Endothelial cell (in vitro differentiated cells): ENCODE results near the gene LDB3. TPM values are rescaled to one million over a fixed set of nuclear protein-coding genes. Genes with fewer than 3 reads are reported as not detected.

Experiments used
- DNase-seq: peaks from one replicate; pipeline ENCODE4 v3.0.0; 2021; ENCODE audit warnings: low spot score
- H3K27ac Mint-ChIP-seq: one replicate; pipeline ENCODE4 v1.8.0; 2021; ENCODE audit warnings: mixed read lengths, inconsistent platforms; ENCODE audit not compliant: unreplicated experiment
- H3K27me3 Mint-ChIP-seq: one replicate; pipeline ENCODE4 v1.8.0; 2021; ENCODE audit warnings: mild to moderate bottlenecking, moderate library complexity, mixed read lengths, inconsistent platforms; ENCODE audit not compliant: unreplicated experiment
- H3K36me3 Mint-ChIP-seq: one replicate; pipeline ENCODE4 v1.8.0; 2021; ENCODE audit warnings: mild to moderate bottlenecking, low read depth, mixed read lengths, inconsistent platforms; ENCODE audit not compliant: unreplicated experiment
- H3K4me1 Mint-ChIP-seq: one replicate; pipeline ENCODE4 v1.8.0; 2021; ENCODE audit warnings: mild to moderate bottlenecking, mixed read lengths, inconsistent platforms; ENCODE audit not compliant: unreplicated experiment
- H3K4me3 Mint-ChIP-seq: one replicate; pipeline ENCODE4 v1.8.0; 2021; ENCODE audit warnings: mild to moderate bottlenecking, mixed read lengths, inconsistent platforms; ENCODE audit not compliant: unreplicated experiment
- H3K9me3 Mint-ChIP-seq: one replicate; pipeline ENCODE4 v1.8.0; 2021; ENCODE audit warnings: mixed read lengths, inconsistent platforms; ENCODE audit not compliant: unreplicated experiment
- CTCF ChIP-seq: fragments of 200-600 bp; sonication (generic); IDR thresholded peaks from one replicate; pipeline ENCODE4 v1.5.0; 2021; ENCODE audit warnings: antibody characterized with exemption; ENCODE audit not compliant: unreplicated experiment
- total RNA-seq: library from RNA; stranded (reverse); fragmentation: NEBNext Ultra II Directional; extraction: Animal tissue kit (Norgen Biotek cat#: 25700); gene quantifications from one replicate; pipeline ENCODE4 v1.2.1, GENCODE V29; 2021; ENCODE audit not compliant: unreplicated experiment

Gene LDB3
- total RNA-seq, 1 donor from 2014 or later = 0.36 TPM

GRCh38 chr10:86763404-86763803 lies 95.1 kb downstream of the LDB3 start:
- peaks cover 29% of the 10 kb centered on the region for H3K4me1 Mint-ChIP-seq

GRCh38 chr10:86765548-86765947 lies 97.2 kb downstream of the LDB3 start:
- no peak overlapping the region for H3K4me3 Mint-ChIP-seq
- no peaks in the 10 kb centered on the region for H3K36me3 Mint-ChIP-seq
- TF ChIP-seq CTCF = no peak
- peaks cover 18% of the 10 kb centered on the region for H3K4me1 Mint-ChIP-seq
- no peak overlapping the region for H3K27ac Mint-ChIP-seq
- peaks cover 7% of the 10 kb centered on the region for H3K27me3 Mint-ChIP-seq
- H3K9me3 Mint-ChIP-seq = no peaks in the 10 kb centered on the region
- no peak for DNase-seq

More at GRCh38 chr10:86763404-86763803, 95.1 kb downstream of the LDB3 start:
- DNase-seq = no peak
- H3K27me3 Mint-ChIP-seq = peaks cover 5% of the 10 kb centered on the region
- no peaks in the 10 kb centered on the region for H3K9me3 Mint-ChIP-seq
- TF ChIP-seq CTCF = no peak
- no peak overlapping the region for H3K27ac Mint-ChIP-seq
- no peaks in the 10 kb centered on the region for H3K36me3 Mint-ChIP-seq
- H3K4me3 Mint-ChIP-seq = no peak overlapping the region

- Mint-ChIP-seq H3K27me3 (peaks cover 2% of the 10 kb centered on the region), H3K4me3 (no peak overlapping the region), H3K4me1 (peaks cover 10% of the 10 kb centered on the region), H3K27ac (no peak overlapping the region), H3K36me3 (no peaks in the 10 kb centered on the region), H3K9me3 (no peaks in the 10 kb centered on the region)
- TF ChIP-seq CTCF = no peak
- DNase-seq = no peak
Observed at GRCh38 chr10:86768412-86769062, 100.2 kb downstream of the LDB3 start.

- no peak for TF ChIP-seq CTCF
- DNase-seq = no peak
- H3K4me1 Mint-ChIP-seq = peaks cover 14% of the 10 kb centered on the region
Observed at GRCh38 chr10:86769991-86770390, 101.7 kb downstream of the LDB3 start.

GRCh38 chr10:86770412-86770960 lies 102.2 kb downstream of the LDB3 start:
- H3K4me1 Mint-ChIP-seq = peaks cover 17% of the 10 kb centered on the region
- DNase-seq = no peak
- H3K36me3 Mint-ChIP-seq = no peaks in the 10 kb centered on the region
- no peak for TF ChIP-seq CTCF
- peaks cover 2% of the 10 kb centered on the region for H3K27me3 Mint-ChIP-seq
- no peaks in the 10 kb centered on the region for H3K9me3 Mint-ChIP-seq
- no peak overlapping the region for H3K27ac Mint-ChIP-seq
- H3K4me3 Mint-ChIP-seq = no peak overlapping the region

More at GRCh38 chr10:86769991-86770390, 101.7 kb downstream of the LDB3 start:
- Mint-ChIP-seq H3K9me3 (no peaks in the 10 kb centered on the region), H3K4me3 (no peak overlapping the region), H3K27me3 (peaks cover 2% of the 10 kb centered on the region), H3K27ac (no peak overlapping the region), H3K36me3 (no peaks in the 10 kb centered on the region)
